ENCODE data around the gene HIRIP3. TPM values are rescaled to one million over a fixed set of nuclear protein-coding genes. Genes with fewer than 3 reads are reported as not detected.

The HIRIP3 gene
- total RNA-seq, 1 experiment from 2014 or later, result 18.9 TPM

- TF ChIP-seq ZNF532 (CRISPR knock-in tag; IDR thresholded peaks at IDR 0.05; ENCODE audit: borderline replicate concordance) (no peak), ZBTB21 (CRISPR knock-in tag; IDR thresholded peaks at IDR 0.05; ENCODE audit: borderline replicate concordance) (0 out of 2 replicates have a peak, but pooled peaks have one; percentile 38), NR1H2 (CRISPR knock-in tag; IDR thresholded peaks at IDR 0.05) (no peak), AFF4 (CRISPR knock-in tag; IDR thresholded peaks at IDR 0.05; ENCODE audit: borderline replicate concordance) (no peak), IRF2 (CRISPR knock-in tag; IDR thresholded peaks at IDR 0.05; ENCODE audit: borderline replicate concordance, low read depth) (no peak), ATF6 (CRISPR knock-in tag; IDR thresholded peaks at IDR 0.05) (no peak), EMX1 (CRISPR knock-in tag; IDR thresholded peaks at IDR 0.05) (no peak), IRF1 (CRISPR knock-in tag; IDR thresholded peaks at IDR 0.05) (peak; percentile 93), TEAD4 (CRISPR knock-in tag; IDR thresholded peaks at IDR 0.05) (no peak), STAT6 (CRISPR knock-in tag; conservative IDR thresholded peaks at IDR 0.05; ENCODE audit: low read depth) (no peak), ZNF396 (CRISPR knock-in tag; IDR thresholded peaks at IDR 0.05; ENCODE audit: borderline replicate concordance) (no peak), TEAD1 (CRISPR knock-in tag; IDR thresholded peaks at IDR 0.05) (peak; percentile 89), ZNF281 (CRISPR knock-in tag; IDR thresholded peaks at IDR 0.05) (peak; percentile 87; the same call in 1 of the 2 replicates), SP1 (CRISPR knock-in tag; conservative IDR thresholded peaks at IDR 0.05) (peak; percentile 85), JUN (CRISPR knock-in tag; IDR thresholded peaks at IDR 0.05) (no peak), AR (CRISPR knock-in tag; IDR thresholded peaks at IDR 0.05) (no peak), FOXK1 (CRISPR knock-in tag; IDR thresholded peaks at IDR 0.05) (peak; percentile 79)
These were observed 21.8 kb downstream of the HIRIP3 start, which contains the start of gene TAOK2 (continued) for GRCh38 chr16:29973384-29974246.

Data from WTC11 (cell line).